GM23248 (cell line): Measurements from ENCODE around the gene UBAC2. TPM values are rescaled to one million over a fixed set of nuclear protein-coding genes. Genes with fewer than 3 reads are reported as not detected.

Experiments used
- DNase-seq: peaks from one replicate; pipeline ENCODE4 v3.0.0-alpha.2; 2015
- H2AFZ ChIP-seq: fragments of 200-600 bp; sonication (generic); 2 replicates; pipeline ENCODE4 v1.6.1; 2016; ENCODE audit warnings: antibody characterized with exemption
- H3F3A ChIP-seq: fragments of 200-600 bp; sonication (generic); 2 replicates; pipeline ENCODE4 v1.6.1; 2016; ENCODE audit warnings: mild to moderate bottlenecking, antibody characterized with exemption, mixed run types; ENCODE audit not compliant: insufficient read depth
- H3K27ac ChIP-seq: fragments of 200-600 bp; sonication (generic); 2 replicates; pipeline ENCODE4 v1.5.1; 2016; ENCODE audit warnings: mild to moderate bottlenecking
- H3K27me3 ChIP-seq: fragments of 200-600 bp; sonication (generic); replicated peaks from 2 replicates; pipeline ENCODE4 v1.6.1; 2016; ENCODE audit warnings: mild to moderate bottlenecking; ENCODE audit not compliant: insufficient read depth
- H3K36me3 ChIP-seq: fragments of 200-600 bp; sonication (generic); 2 replicates; pipeline ENCODE4 v1.6.1; 2016; ENCODE audit warnings: low read depth, mild to moderate bottlenecking
- H3K4me1 ChIP-seq: fragments of 200-600 bp; sonication (generic); 2 replicates; pipeline ENCODE4 v1.6.1; 2016; ENCODE audit warnings: mild to moderate bottlenecking; ENCODE audit not compliant: insufficient read depth
- H3K4me2 ChIP-seq: fragments of 200-600 bp; sonication (generic); one replicate; pipeline ENCODE4 v1.6.1; 2016; ENCODE audit warnings: mild to moderate bottlenecking; ENCODE audit not compliant: unreplicated experiment
- H3K4me3 ChIP-seq: fragments of 200-600 bp; sonication (generic); 2 replicates; pipeline ENCODE4 v1.5.1; 2016; ENCODE audit warnings: mild to moderate bottlenecking
- H3K79me2 ChIP-seq: fragments of 200-600 bp; sonication (generic); 2 replicates; pipeline ENCODE4 v1.6.1; 2016; ENCODE audit warnings: mild to moderate bottlenecking; ENCODE audit not compliant: insufficient read depth
- H3K9ac ChIP-seq: fragments of 200-600 bp; sonication (generic); 2 replicates; pipeline ENCODE4 v1.6.1; 2016; ENCODE audit warnings: mild to moderate bottlenecking
- H3K9me2 ChIP-seq: fragments of 200-600 bp; sonication (generic); 2 replicates; pipeline ENCODE4 v1.6.1; 2016; ENCODE audit warnings: mixed run types, mild to moderate bottlenecking, moderate library complexity; ENCODE audit not compliant: insufficient read depth
- H3K9me3 ChIP-seq: fragments of 200-600 bp; sonication (generic); one replicate; pipeline ENCODE4 v1.6.1; 2017; ENCODE audit warnings: low read depth
- H4K20me1 ChIP-seq: fragments of 200-600 bp; sonication (generic); 2 replicates; pipeline ENCODE4 v1.6.0; 2016; ENCODE audit not compliant: insufficient read depth
- EZH2 ChIP-seq: fragments of 200-600 bp; sonication (generic); IDR thresholded peaks from 2 replicates; pipeline ENCODE4 v1.6.1; 2018; ENCODE audit warnings: antibody characterized with exemption, mild to moderate bottlenecking; ENCODE audit not compliant: insufficient read depth, poor library complexity, severe bottlenecking
- EZH2phosphoT487 ChIP-seq: fragments of 200-600 bp; sonication (generic); IDR thresholded peaks from 2 replicates; pipeline ENCODE4 v1.6.1; 2018; ENCODE audit warnings: antibody characterized with exemption, moderate library complexity, mild to moderate bottlenecking, low read depth; ENCODE audit not compliant: insufficient read depth
- WGBS, 2 experiments: methylation state at CpG; one replicate each; pipeline ENCODE4 v1.1.6; 2015 to 2017; ENCODE audit warnings: low lambda C conversion rate in 2 of 2, low coverage in 1 of 2; ENCODE audit errors: missing lambda C conversion rate in 2 of 2; 5-methylcytosine and 5-hydroxymethylcytosine counted together
- in situ Hi-C: fragments of 300-500 bp; cut with MboI; formaldehyde crosslinking; loops from 2 replicates; pipeline ENCODE4 v1.15.0; 2020
- polyA plus RNA-seq: library from polyadenylated mRNA; unstranded; fragments of >200 nt; fragmentation: Nextera tagmentation; extraction: Ambion mirVana; gene quantifications from 2 replicates; pipeline ENCODE4 v1.2.1, GENCODE V29; 2016
- total RNA-seq: library from RNA; depleted of rRNA; stranded (reverse); fragments of >200 nt; shearing (Covaris generic); gene quantifications from 2 replicates; pipeline ENCODE4 v1.2.3, GENCODE V29; 2014

UBAC2 gene
- total and polyA plus RNA-seq, 2 experiments from 2014 or later = 66.1 to 95.9 TPM

DNA sequence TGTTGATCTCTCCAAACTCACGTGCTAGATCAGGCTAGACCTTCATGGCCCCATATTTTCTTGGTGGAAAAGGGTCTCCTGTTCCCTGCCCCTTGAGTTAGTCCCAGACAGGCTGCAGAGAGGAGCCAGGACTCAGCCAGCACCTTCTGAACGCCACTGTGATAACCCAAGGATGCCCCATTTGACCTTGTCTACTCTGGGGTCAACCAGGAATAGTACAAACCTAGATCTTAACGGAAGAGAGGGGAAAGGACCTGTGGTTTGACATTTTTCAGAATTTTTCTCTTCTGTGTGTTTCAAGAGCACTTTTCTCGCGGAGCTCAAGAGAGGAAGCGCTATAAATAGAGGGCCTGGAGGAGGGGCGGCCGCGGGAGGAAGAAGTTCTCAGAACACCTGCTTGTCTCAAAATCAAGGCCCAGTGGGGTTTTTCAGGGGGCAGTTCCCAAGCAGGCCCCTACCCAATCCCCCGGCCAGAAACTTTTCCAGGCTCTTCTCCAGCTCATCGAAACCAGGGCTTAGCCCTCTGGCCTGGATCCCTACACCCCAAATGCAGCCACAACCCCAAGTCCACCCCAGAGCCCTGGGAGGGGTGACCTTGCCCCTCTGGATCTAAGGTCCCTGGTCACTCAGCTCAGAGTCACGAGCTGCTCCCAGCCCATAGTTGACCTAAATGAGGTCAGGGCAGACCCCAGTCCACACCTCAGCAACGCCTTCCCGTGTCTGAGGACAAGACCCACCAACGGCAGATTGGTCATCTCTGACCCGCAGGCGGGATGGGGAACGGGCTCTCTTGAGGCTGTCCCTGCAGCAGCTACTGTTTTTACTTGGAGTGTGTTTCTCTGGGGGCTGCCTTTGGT is 225.1 kb downstream of the UBAC2 start:
- no peaks in the 10 kb centered on the region for H3K9me3 ChIP-seq
- H3K9ac ChIP-seq = no peak overlapping the region
- no peaks in the 10 kb centered on the region for H3F3A ChIP-seq
- no peaks in the 10 kb centered on the region for H3K4me1 ChIP-seq
- no peaks in the 10 kb centered on the region for H4K20me1 ChIP-seq
- no peak overlapping the region for H3K4me3 ChIP-seq
- H2AFZ ChIP-seq = no peak overlapping the region
- H3K4me2 ChIP-seq = no peak overlapping the region
- H3K27ac ChIP-seq = no peak overlapping the region
- DNase-seq = no peak
- no peaks in the 10 kb centered on the region for H3K9me2 ChIP-seq
- no peaks in the 10 kb centered on the region for H3K79me2 ChIP-seq
- WGBS, 2 experiments = 73 to 78% methylated on average over 17 to 18 of the region's 18 CpGs
- TF ChIP-seq EZH2phosphoT487 (no peak), EZH2 (no peak)
- H3K36me3 ChIP-seq = no peaks in the 10 kb centered on the region
- in situ Hi-C loops = loop anchor here (10.0 kb wide), 1 partner anchor 251 kb away; no protein-coding TSS in a partner anchor
- peaks cover 24% of the 10 kb centered on the region; the same call in 1 of the 2 replicates for H3K27me3 ChIP-seq

- H3K9me3 ChIP-seq = no peaks in the 10 kb centered on the region
- in situ Hi-C loops = loop anchor here (10.0 kb wide), 1 partner anchor 252 kb away; no protein-coding TSS in a partner anchor
- no peak for TF ChIP-seq EZH2
- no peak for TF ChIP-seq EZH2phosphoT487
These were observed 225.8 kb downstream of the UBAC2 start for GRCh38 chr13:99426426-99426825.

DNA sequence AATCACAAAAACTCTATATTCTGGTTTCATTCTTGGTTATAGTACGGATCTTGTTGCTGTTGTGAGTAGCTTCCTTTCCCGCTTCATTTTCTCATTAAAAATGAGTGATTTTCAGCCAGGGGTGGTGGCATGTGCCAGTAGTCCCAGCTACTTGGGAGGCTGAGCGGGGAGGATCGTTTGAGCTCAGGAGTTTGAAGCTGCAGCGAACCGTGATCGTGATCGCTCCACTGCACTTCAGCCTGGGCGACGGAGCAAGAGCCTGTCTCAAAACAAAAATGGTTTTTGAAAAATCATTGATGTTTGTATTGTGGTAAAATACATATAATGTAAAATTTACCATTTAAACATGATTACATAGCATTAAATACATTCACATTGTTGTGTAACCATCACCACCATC is 229.0 kb downstream of the UBAC2 start:
- H2AFZ ChIP-seq = no peak overlapping the region
- no peak overlapping the region for H3K4me2 ChIP-seq
- H4K20me1 ChIP-seq = no peaks in the 10 kb centered on the region
- in situ Hi-C loops = loop anchor here (10.0 kb wide), 1 partner anchor 255 kb away; no protein-coding TSS in a partner anchor
- H3F3A ChIP-seq = peaks cover 14% of the 10 kb centered on the region; the same call in 1 of the 2 replicates
- 88 to 90% methylated on average over 10 of the region's 10 CpGs for WGBS, 2 experiments
- TF ChIP-seq EZH2phosphoT487 = no peak
- TF ChIP-seq EZH2 = no peak
- H3K4me1 ChIP-seq = peaks cover 13% of the 10 kb centered on the region
- H3K9me2 ChIP-seq = no peaks in the 10 kb centered on the region
- H3K36me3 ChIP-seq = no peaks in the 10 kb centered on the region
- H3K9ac ChIP-seq = no peak overlapping the region
- no peak overlapping the region for H3K4me3 ChIP-seq
- H3K27me3 ChIP-seq = peaks cover 5% of the 10 kb centered on the region; the same call in 1 of the 2 replicates
- H3K79me2 ChIP-seq = no peaks in the 10 kb centered on the region
- no peak overlapping the region for H3K27ac ChIP-seq
- DNase-seq = no peak
- H3K9me3 ChIP-seq = no peaks in the 10 kb centered on the region

More at GRCh38 chr13:99426426-99426825, 225.8 kb downstream of the UBAC2 start:
- Histone ChIP-seq H3K9ac (no peak overlapping the region), H3K4me1 (no peaks in the 10 kb centered on the region), H2AFZ (no peak overlapping the region), H3K27ac (no peak overlapping the region), H3K36me3 (no peaks in the 10 kb centered on the region), H3F3A (no peaks in the 10 kb centered on the region), H3K9me2 (no peaks in the 10 kb centered on the region), H3K79me2 (no peaks in the 10 kb centered on the region), H3K27me3 (peaks cover 21% of the 10 kb centered on the region; the same call in 1 of the 2 replicates), H4K20me1 (no peaks in the 10 kb centered on the region), H3K4me3 (no peak overlapping the region), H3K4me2 (no peak overlapping the region)
- WGBS, 2 experiments = 49 to 58% methylated on average over 6 to 7 of the region's 7 CpGs
- DNase-seq = peak; percentile 12

DNA sequence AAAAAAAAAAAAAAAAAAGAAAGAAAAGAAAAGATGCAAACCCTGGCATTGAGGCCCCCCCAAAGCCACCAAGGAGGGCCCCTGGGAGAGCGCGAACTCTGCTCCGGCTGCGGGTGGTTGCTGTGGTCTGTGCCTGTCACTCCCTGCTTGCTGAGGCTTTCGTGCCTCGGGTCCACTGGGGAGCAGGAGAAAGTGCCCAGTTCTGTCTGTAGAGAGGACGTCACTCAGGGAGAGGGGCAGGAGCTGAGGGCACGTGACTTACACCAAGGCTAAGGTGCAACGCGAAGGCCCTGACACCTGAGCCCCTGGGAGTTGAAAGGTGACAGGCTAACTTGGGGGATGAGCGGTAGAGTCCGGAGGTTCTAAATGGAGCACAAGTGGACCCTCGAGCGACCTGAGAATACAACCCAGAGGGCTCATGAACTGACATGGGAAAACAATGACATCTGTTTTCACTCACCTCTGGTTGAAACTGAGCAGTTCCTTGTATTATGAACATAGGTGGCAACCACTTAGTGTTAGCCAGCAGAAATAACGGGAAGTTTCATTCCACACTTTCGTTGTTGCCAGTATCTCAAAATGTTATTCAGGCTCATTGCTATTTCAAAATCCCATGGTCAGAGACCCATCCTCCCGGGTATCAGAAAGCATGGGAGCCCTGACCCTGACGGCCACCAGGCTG is 231.4 kb downstream of the UBAC2 start:
- in situ Hi-C loops = no loop called here
- H3K4me1 ChIP-seq = peaks cover 13% of the 10 kb centered on the region
- H4K20me1 ChIP-seq = no peaks in the 10 kb centered on the region
- no peaks in the 10 kb centered on the region for H3K36me3 ChIP-seq
- H3K9ac ChIP-seq = peak overlapping the region; percentile 74
- H3F3A ChIP-seq = peaks cover 14% of the 10 kb centered on the region; the same call in 1 of the 2 replicates
- no peaks in the 10 kb centered on the region for H3K9me3 ChIP-seq
- H3K9me2 ChIP-seq = no peaks in the 10 kb centered on the region
- no peaks in the 10 kb centered on the region for H3K79me2 ChIP-seq
- H2AFZ ChIP-seq = peak overlapping the region; percentile 67
- TF ChIP-seq EZH2 (no peak), EZH2phosphoT487 (no peak)
- peak overlapping the region; percentile 94 for H3K4me2 ChIP-seq
- WGBS, 2 experiments = 61 to 64% methylated on average over 18 of the region's 18 CpGs
- peak overlapping the region; percentile 67 for H3K27ac ChIP-seq
- no peak for DNase-seq
- no peaks in the 10 kb centered on the region for H3K27me3 ChIP-seq
- peak overlapping the region; percentile 65 for H3K4me3 ChIP-seq
